Activated CD4-positive, alpha-beta T cell treated with anti-CD3 and anti-CD28 coated beads, Interleukin-2, amount 50 U/mL, for 24 hours (primary cell): Measurements from ENCODE around the gene ARMC8.
A peak's percentile ranks its signal among the peaks of the same experiment; 100 is the strongest.
"Not testable (repeated sequence)": the region's sequence is repeated elsewhere in the genome, so short reads cannot be mapped to it uniquely, and the experiment has no call there.

Experiments used
- DNase-seq, 2 donors: peaks; one replicate each; pipeline ENCODE4 v3.0.0-alpha.2; 2020; ENCODE audit warnings: low read depth in 1 of 2, low spot score in 1 of 2

Gene ARMC8

DNA sequence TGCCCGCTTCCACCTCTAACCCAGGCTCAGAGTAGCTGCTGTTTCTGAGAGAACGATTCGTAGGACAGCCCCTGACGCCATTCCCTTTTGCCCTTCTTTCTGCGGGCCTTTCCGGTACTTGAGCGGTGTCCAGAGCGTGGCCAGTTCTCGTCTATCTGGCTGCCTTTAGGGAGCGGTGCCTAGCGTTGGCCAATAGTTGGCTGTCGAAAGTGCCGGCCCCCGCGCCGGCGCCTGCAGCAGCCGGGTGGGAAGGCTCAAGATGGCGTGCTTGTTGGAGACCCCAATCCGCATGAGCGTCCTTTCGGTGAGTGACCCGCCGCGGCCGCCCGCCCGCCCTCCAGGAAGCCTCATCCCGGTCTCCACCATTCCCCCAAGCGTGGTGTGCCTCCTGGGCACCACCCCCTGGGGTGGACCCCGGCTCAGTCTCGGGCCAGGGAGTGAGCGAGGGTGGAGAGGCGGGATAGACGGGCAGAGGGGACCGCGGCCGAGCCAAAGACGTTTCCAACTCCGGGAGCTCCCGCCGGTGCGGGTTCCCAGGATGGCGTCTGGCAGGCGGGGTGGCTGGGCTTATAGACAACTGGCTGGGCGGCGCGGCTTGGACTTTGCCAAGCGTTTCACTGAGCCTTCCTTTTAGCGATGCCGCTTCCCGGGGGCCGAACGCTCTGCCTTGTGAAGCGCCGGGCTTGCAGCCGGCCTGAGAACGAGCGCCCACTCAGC is at the start of gene ARMC8:
TSS of gene ARMC8 (plus strand) at position 6 of the 717 bp plus-strand sequence. CDS start at position 260, 254 bp downstream.
- DNase-seq: no peak

DNA sequence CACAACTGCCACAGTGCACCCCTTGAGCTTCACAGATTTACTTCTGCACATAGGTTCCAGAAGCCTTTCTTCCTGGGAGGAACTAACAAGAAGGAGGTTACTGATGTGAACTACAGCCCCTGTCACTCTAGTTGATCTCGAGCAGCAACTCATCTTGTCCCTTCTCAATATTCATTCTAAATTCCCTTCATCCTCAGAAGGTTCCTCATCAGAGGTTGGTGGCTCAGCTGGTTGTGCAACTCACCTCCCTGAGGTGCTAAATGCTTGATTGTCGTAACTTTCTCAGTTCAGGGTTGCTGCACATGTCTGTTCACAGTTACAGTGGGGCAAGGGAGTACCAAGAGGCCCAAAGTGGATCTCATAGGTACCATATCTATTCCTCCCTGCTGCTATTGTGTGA is 49.2 kb upstream of the ARMC8 start:
- DNase-seq: no peak

GRCh38 chr3:138139691-138140090 is 47.4 kb upstream of the ARMC8 start:
- no peak for DNase-seq

GRCh38 chr3:138140940-138141339 is 46.2 kb upstream of the ARMC8 start:
- DNase-seq: no peak

DNA sequence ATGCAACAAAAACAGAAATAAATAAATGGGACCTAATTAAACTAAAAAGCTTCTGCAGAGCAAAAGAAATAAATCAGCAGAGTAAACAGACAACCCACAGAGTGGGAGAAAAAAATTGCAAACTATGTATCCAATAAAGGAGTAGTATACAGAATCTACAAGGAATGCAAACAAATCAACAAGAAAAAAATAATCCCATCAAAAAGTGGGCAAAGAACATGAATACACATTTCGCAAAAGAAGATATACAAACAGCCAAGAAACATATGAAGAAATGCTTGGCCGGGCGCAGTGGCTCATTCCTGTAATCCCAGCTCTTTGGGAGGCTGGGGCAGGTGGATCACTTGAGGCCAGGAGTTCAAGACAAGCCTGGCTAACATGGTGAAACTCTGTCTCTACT is 44.9 kb upstream of the ARMC8 start:
- DNase-seq: not testable (repeated sequence)

DNA sequence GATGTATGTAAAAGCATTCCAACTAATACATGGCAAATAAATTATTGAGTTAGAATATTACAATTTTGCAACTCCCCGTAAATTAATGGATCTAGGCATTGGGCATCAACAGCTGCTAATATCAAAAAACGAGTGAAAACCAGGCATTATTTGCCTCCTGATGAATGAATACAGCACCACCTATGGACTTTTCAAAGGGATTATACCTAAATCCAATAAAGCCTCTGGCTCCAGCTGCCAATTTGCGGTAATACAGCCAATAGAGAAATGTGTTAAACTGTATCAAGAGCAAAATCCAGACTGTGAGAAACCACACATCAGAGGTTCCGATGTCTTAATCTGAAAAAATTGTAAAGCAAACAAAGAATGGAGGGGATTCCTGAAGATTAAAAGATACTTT is 38.6 kb upstream of the ARMC8 start:
- no peak for DNase-seq

- DNase-seq: no peak
Measured at GRCh38 chr3:138154534-138154933, 32.6 kb upstream of the ARMC8 start.

DNA sequence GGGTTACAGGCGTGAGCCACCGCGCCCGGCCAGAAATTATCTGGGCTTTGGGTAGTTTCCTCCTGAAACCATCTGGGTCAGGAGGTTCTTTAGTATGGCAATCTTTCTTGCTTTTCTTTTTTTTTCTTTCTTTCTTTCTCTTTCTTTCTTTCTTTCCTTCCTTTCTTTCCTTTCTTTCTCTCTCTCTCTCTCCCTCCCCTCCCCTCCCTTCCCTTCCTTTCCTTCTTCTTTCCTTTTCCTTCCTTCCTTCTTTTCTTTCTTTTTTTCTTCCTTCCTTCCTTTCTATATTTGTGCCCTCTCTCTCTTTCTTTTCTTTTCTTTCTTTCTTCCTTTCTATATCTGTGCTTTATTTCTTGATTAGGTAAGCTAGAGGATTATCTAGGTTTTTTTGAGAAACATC is 29.4 kb upstream of the ARMC8 start:
- no peak for DNase-seq

DNA sequence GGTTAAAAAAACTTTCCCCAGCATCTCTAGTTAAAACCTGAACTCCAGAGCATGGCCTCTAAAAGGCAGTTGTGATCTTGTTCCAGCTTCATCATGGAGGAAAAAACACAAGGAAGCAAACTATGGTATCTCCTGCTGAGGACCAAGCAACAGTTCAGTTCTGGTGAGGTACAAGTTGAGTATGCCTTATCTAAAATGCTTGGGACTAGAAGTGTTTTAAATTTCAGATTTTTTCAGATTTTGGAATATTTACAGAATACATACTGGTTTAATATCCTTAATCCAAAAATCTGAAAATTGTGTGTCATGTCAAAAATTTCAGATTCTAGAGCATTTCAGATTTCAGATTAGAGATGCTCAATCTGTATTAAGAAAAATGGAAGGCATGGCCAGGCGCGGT is 22.0 kb upstream of the ARMC8 start:
- no peak for DNase-seq

DNA sequence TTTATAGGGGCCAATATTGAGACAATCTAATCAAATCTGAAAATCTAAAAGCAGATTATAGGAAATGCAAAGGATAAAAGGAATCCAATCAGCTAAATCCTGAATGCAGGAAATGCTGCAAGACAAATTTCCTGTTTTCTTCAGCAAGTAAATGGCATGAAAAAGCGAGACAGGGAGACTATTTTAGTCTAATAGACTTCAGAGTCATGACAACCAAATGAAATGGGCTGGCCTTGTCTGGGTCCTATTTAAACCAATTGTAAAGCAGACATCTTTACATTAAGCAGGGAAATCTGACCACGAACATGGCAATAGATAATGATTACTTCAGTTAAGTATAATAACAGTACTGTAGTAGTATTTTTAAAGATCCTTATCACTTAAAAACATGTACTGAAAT is 14.5 kb upstream of the ARMC8 start:
- DNase-seq: no peak

- no peak for DNase-seq
Measured at GRCh38 chr3:138173769-138174420, 13.2 kb upstream of the ARMC8 start.

- DNase-seq: peak; percentile 52 to 73
Measured at GRCh38 chr3:138174421-138175131, 12.5 kb upstream of the ARMC8 start, which contains the start of gene DBR1. TSS of gene DBR1 (minus strand) at chr3:138174921. CDS start at chr3:138174795, 126 bp downstream.

- DNase-seq: peak in 1 of 2 donors; percentile 3
Measured at GRCh38 chr3:138180375-138181029, 6.6 kb upstream of the ARMC8 start.

DNA sequence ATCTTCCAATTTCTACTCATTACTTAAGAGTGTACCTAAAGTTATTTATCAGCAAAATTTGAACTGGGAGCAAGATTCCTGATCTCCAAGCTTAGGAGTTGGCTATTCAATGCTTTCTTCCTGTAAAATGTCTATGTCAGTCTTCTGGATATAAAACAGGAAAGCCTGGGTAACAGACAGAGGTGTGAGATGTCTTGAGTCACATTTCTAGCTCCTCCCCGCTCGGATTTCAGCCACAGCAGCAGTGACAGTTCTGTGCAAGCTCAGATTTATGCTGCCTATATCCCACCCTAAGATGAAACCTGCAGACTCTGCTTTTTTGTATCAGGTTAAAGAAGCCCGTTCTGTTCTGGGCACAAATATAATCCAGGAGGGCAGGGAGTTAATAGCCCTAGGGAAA is 2.1 kb upstream of the ARMC8 start:
- DNase-seq: no peak

- DNase-seq: no peak
Measured at GRCh38 chr3:138186221-138186620, 880 bp upstream of the ARMC8 start.

DNA sequence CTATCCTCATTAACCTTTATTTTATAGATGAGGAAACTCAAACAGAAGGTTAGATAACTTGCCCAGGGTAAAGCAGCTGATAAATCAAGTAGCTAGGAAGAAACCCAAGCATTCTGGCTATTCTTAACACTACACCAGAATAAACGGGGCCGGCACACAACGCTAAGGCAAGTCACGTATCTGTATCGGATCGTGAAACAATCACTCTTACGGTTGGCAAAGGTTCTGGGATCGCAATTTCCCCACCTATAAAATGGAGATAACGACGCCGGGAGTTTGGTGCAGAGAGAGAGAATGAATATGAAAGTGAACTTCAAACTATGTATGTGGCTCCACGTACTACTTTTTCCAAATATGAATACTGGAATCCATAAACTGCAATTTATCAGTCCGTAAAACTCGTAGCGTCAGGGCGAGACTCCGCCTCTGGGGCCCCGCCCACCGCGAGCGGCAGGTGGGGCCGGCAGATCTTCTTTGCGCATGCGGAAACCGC is 252 bp upstream of the ARMC8 start:
- DNase-seq: peak; percentile 73 to 81

- DNase-seq: peak in 1 of 2 donors; percentile 2
Measured at GRCh38 chr3:138188013-138188730, 1.1 kb downstream of the ARMC8 start.

DNA sequence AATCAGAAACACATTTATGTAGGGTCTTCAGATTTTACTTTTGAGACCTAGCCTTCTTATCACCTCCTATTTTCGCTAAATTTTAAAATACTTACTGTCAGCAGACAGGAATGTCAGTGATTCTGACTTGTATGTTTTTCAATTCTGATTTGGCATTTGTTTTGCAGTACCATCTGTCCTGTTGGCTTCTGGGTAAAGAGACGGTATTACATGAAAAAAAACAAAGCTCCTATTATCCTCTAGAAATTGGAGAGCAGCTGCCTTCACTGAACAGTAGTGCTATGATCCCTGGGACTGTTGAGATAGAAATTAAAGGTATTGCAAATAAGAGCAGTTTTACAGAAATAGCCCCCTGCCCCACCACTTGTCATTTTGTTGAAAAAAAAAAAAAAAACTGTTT is 8.4 kb downstream of the ARMC8 start:
- DNase-seq: no peak

DNA sequence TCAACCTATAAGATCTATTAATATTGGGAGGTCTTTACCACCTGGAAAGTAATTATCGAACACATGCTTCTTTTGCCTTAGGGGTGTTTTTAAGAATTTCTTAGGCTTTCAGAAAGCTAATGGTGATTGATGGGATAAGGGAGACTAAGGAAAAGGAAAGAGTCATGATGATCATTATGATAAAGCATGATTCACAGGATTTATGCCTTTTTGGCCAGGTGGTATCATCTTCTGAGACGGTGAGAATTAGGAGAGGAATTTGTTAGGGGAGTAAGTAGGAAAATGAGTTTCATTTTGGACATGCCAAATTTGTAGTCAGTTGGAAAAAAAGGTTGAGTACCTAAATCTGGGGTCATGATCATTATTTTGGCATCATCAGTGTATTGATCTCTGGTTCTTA is 8.9 kb downstream of the ARMC8 start:
- DNase-seq: no peak

DNA sequence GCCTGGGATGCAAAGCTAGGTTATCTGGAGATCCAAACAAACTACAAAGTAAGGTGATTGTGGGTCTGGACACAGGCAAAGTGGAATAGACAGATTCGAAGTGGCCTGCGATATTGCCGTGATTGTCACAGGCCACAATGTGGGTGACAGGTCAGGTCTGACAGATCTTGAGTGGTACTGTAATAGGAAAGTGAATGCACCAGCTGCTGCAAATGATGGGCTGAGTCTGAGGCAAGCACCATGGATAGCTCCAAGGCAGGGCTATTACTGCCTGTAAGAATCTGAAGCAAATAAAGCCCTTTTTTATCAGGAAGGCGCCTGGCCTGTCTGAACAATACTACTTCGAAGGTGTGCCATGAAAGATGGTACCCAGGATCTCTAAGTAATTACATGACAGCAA is 10.0 kb downstream of the ARMC8 start:
- DNase-seq: no peak

DNA sequence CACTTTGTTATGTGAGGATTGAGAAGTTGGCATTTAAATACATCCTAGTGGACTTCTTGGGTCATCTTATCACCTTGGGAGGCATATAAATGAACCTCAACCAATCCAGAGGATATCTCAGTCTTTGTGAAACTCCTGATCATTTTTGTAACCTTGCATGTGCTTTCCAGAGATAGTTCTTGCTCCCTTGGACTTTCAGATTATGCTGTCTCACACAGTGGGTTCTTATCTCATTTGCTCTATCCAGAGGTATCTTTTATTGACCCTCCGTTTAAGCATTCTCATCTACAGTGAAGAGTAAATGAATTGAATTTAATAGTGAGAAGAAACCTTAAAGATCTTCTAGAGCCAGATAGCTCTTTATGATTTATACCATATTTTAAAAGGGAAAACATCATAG is 10.4 kb downstream of the ARMC8 start:
- no peak for DNase-seq
